GM21447 (cell line): Measurements from ENCODE around the gene DRC1.

Experiments used
- ATAC-seq: cut with Tn5 transposase; IDR thresholded peaks from one replicate; pipeline ENCODE4 v1.9.1; 2021; ENCODE audit not compliant: unreplicated experiment

Gene DRC1

DNA sequence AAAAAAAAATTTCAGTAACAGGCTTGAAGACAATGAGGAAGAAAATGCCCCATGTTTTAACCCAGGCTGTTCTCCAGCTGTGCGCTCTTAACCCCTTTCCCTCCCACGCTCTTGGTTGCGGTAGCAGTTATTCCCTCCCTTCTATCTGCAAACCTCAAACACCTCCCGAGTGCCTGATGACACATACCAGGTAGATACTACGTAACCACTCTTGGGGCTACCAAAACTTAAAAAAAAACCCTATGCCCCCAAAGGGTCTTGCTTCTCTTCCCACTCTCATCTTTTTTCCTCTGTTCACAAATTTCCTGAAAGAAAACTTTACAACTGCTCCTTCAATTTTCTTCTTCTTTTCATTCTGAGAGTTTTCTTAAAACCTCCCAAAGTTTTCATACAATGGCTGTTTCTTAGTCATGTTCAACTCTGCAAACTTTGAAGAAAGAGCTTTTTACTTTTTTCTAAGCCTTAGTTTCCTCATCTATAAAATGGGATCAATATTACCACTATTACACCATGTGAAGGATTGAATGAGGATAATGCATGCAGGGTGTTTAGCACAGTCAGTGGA lies 4.9 kb upstream of the DRC1 start:
- no peak for ATAC-seq

DNA sequence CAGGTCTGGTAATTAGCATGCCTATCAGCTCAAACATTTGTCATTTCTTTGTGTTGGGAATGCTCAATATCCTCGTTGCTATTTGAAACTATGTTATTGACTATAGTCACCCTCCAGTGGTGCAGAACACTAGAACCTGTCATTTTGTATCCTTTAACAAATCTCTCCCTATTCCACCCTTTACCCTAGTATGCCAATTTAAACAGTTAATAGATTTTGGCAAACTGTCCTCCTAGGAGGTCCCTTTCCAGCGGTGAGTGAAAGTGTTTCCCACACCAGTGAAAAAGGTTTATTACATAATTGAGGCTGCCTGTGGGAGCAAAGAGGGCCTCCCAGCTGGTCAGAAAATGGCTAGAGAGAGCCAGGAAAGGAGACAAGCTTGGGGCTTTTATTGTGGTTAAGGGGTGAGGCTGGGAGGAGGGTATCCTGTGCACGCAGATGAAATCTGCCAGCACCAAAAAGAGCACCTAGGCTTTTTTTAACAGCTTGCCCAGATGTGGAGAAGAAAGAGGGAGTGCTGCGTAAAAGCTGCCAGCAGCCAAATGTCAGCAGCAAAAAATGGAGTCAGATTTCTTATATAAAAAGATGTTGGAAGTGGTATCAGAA lies 1.8 kb upstream of the DRC1 start:
- ATAC-seq, result no peak

DNA sequence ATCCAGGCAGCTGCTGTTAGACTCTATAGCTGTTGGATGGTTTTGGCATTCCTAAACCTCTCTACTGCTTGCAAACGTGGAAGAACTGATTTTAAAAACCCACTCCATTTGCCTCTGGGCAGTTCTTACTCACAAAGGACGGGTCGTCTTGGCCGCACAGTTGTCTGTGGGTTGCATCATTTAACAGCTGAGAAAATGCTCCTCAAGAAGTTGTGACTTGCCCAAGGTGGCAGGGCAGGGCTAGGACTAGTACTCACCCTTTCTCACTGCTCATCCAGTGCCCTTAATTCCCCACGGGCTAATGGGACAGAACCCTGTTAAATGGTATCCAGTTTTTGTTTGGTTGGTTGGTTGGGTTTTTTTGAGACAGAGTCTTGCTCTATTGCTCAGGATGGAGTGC lies 997 bp upstream of the DRC1 start:
- ATAC-seq, result no peak

DNA sequence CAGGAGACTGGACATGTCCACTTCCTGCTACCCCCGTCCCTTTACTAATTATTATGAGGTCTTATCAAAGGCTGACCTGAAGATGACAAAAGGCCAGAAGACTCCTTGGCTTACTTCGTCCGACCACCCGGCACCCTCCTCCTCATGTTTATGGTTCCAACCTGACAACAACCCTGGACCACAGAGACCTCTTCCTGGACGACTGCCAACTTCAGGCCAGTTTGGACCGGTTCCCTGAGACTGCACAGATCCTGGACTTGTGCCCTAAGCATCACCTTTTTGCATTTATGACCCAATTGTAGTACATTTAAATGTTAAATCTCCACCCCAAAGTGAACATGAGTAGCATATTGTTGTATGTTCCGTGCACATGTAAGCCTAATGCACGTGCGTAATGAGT lies 5.8 kb downstream of the DRC1 start:
- no peak for ATAC-seq

DNA sequence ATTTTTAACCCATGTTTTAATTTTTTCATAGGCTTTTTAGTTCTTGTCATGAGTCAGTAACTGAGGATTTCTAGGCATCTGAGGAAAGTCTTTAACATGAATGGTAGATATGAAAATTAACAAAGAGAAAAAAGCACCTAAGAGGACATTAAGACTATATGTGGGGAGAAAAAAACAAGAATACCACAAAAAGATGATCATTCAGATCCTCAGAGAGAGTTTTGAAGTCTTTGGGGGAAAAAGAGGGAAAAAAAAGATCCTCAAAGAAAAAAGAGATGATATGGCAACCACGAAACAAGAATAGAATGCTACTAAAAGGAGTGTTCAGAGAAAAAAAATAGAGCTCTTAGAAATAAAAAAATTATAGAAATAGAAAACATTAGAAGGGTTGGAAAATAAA lies 8.1 kb downstream of the DRC1 start:
- no peak for ATAC-seq

DNA sequence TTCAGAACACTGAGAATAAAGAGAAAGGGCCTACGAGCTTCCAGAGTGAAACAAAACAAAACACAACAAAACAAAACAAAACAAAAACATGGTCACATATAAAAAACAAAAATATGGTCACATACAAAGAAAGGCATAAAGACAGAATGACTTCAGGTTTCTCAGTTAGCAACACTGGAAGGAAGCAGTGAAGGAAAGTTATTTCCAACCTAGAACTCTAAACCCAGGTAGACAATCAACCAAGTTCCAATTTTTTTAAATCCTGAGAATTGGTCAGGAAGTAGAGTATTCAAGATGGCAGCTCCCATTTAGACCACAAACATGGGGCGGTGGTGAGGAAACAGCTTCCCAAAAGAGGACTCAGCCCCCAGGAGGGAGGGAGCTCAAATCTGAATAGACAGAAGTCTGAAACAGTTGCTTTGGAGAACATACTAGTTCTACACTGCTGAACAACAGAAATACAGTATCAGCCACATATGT lies 9.1 kb downstream of the DRC1 start:
- no peak for ATAC-seq

DNA sequence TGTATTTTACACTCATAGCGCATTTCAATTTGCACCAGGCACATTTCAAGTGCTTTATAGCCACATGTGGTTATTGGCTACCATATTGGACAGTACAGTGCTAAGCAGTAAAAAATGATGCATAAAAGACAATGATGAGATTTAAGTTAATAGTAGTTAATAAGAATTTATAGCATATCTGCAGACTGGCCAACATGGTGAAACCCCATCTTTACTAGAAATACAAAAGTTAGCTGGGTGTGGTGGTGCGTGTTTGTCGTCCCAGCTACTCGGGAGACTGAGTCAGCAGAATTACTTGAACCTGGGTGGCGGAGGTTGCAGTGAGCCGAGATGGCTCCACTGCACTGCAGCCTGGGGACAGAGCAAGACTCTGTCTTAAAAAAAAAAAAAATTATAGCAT lies 9.7 kb downstream of the DRC1 start:
- no peak for ATAC-seq

DNA sequence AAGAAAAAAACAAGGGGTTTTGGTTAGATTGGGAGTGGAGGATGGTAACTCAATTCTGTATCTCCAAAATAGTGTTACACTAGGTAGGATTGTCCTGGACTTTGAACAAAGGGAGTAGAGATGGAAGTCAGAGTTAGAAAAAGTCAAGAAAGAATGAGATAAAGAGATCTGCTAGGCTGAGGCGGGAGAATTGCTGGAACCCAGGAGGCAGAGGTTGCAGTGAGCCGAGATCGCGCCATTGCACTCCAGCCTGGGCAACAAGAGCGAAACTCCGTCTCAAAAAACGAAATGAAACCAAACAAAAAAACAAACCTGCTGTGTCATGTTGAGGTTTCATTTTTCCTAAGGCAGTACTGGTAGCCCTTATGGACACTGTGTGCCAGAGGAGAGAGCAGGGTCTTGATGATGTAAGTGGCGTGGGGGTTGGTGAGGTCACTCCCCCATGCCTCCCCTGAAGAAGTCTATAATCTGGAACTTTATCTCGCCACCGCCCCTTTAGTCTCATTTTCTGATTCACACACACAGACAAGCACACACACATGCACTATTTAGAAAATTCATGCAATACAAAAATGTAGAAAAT lies 10.5 kb downstream of the DRC1 start:
- ATAC-seq, result peak; percentile 80

DNA sequence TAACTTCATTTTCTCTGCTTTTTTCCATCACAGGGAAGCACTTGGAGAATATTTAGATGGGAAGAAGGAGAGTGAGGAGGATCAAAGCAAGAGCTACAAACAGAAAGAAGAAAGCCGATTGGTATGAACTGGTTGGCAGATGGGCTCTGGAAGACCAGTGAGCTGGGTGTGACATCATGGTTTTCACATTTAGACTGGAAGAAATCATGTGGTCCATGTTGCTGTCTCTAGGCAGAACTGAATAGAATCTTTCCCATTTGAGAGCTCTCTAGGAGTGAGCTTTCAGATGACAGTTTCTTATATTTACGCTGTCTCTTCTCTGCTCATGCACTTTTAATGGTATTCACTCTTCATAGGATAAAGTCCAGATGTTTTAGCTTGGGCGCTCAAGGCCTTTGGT lies 12.6 kb downstream of the DRC1 start:
- no peak for ATAC-seq

DNA sequence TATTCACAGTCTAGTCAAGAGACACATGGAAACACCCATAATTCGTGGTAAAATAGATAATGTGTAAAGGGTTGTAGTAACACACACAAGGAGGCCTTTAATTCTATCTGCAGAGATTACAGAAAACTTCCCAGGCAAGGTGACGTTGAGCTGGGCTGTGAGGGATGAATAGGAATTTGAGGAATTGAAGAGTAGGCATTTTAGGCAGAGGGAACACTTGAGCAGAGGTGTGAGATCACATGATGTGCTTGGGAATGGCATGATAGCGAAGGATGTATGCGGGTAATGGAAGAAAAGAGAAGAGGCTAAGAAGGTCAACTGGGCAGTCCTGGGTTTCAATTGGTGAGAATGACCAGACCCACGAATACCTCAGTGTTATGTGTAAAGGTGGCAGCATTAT lies 20.2 kb downstream of the DRC1 start:
- no peak for ATAC-seq

DNA sequence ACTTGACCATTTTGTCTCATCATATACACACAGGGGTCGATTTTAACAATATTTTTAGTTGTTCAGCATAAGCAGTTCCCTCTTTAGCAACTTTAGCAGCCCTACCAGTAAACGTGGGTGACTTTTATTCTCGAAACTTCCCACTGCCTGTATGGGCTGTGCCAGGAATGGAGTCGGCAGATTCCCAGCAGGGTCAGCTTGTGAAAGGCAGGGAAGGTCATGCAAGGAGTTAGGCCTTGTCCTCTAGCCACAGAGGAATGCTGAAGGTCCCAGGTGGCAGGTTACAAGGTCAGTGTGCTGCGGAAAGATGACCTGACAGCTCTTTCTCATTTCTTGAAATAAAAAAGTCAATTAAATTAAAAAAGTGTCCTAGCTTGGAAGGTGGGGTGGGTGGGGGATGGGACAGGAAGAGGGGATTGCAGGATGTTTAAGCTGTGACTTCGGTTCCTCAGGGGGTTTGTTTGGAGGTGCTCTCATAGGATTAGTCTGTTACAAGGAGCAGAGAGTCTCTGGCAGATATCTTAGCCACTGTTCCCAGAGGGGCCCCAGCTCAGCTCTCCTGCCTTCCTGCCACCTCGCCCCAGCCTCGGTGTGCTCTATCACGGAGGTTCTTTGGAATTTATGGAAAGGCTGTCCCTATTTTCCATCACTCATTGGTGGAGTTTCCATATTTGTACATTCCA lies 21.4 kb downstream of the DRC1 start:
- no peak for ATAC-seq

DNA sequence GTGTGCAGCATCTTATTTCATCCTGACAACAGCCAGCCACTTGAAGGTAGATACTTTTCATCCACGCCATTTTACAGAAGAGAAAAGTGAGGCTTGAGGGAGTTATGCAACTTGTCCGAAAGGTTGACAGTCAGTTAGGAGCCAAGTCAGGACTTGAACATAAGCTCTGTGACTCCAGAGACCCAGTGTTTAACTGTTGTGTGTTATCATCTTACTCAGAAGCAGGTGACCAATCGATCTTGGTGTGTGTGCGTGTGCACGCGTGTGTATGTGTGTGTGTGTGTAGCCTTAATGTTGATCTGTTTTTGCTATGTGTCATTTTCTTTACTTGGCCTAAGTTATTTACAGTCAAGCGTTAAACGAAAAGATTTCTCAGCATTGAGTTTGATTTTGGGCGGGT lies 22.0 kb downstream of the DRC1 start:
- ATAC-seq, result no peak

DNA sequence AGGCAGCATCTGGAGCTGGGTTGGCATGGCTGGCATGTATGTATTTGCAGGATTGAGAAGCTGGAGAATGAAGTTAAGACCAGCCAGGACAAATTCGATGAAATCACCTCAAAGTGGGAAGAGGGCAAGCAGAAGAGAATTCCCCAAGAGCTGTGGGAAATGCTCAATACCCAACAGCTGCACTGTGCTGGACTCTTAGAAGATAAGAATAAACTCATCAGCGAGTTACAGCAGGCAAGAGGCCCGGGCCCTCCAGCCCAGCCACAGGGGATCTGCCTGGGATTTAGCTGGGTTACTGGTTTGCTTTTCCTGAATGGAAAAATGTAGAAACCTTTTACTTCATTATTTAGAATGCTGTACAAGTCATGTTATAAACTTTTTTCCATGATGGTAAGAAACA lies 22.5 kb downstream of the DRC1 start:
- no peak for ATAC-seq

DNA sequence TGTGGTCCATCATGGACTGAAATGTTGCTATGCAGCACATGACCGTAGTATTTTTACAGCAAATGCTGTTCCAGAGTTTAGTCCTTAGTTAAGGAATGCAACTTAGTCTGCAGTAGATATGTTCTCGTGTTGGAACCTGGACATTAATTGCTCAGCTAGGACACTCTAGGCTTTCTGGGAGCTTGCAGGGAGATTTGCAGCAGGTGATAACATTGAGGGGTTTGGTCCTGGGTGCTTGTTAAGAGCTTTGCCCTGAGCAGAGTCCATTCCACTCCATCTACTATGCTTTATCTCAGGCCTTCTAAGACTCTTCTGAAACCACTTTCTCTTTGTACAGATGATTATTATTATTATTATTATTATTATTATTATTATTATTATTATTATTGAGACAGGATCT lies 27.1 kb downstream of the DRC1 start:
- ATAC-seq, result no peak

DNA sequence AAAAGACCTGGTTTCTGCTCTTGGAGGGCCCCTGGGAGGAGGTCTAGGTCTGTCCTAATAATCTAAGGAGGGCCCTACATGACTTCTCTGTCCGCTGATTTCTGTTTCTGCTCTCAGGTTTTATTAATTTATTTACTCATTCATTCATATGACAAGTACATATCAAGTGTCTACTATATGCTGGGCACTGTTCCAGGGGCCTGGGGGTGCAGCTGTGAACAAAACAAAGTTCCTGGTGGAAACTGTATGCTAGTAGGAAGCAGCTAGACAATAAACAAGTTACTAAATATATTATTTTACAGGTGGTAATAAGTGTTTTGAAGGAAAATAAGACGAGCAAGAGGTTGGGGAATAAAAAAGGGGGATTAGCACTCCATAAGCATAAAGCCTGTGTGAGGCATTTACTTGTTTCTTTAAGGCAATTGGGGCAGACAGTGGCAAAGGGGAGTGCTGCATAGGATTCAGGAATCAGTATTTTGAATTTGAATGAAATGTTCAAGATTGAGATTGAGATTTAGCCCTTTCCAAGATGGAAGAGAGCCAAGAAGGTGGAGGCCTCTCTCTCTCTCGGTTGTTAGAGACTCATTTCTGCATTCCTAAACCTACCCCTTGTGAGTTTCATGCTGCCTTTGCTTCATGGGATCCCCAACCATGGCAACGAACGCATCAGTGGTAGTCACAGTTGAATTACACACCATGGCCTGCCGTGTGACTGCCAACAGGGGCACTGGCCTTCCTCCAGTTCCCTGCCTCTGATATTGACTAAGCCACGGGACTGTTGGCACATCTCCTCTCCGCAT lies 28.3 kb downstream of the DRC1 start:
- ATAC-seq, result no peak

DNA sequence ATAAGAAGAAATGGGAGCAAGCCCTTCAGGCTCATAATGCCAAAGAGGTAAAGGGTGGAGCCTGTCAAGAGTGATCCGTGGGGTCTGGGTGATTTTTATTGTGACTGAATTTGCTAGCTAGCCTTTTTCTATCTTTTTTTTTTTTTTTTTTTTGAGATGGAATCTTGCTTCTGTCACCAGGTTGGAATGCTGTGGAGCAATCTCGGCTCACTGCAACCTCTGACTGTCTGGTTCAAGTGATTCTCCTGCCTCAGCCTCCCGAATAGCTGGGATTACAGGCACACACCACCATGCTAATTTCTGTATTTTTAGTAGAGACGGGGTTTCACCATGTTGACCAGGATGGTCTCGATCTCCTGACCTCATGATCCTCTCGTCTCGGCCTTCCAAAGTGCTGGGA lies 29.1 kb downstream of the DRC1 start:
- no peak for ATAC-seq

DNA sequence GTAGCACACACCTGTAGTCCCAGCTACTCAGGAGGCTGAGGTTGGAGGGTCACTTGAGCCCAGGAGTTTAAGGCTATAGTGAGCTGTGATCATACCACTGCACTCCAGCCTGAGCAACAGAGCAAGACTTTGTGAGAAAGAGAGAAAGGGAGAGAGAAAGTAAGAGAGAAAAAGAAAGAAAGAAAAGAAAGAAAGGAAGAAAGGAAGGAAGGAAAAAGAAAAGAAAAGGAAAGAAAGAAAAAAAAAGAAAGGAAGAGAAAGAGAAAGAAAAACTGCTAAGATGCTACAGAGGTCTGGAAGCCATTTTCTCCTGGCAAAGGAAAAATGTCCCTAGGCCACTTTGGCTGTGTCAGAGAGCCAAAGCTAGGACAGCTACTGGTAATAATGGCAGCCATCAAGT lies 30.6 kb downstream of the DRC1 start:
- no peak for ATAC-seq

DNA sequence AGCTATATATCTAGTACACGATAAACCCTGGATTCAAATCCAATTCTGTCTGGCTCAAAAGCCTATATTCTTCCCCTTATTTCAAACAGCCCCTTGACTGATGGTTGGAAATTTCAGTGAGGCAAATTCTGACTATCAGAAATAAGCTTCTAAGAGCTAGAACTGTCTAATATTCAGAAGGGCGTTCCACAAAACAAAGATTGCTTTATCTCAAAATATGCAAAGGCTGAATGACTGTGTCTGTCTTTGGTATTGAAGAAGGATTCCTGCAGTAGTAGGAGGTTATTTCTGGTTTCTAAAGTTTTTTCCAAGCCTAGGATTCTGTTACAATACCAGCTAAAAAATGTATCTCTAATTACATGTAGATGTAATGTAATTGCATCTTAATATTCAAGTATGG lies 31.1 kb downstream of the DRC1 start:
- ATAC-seq, result no peak

DNA sequence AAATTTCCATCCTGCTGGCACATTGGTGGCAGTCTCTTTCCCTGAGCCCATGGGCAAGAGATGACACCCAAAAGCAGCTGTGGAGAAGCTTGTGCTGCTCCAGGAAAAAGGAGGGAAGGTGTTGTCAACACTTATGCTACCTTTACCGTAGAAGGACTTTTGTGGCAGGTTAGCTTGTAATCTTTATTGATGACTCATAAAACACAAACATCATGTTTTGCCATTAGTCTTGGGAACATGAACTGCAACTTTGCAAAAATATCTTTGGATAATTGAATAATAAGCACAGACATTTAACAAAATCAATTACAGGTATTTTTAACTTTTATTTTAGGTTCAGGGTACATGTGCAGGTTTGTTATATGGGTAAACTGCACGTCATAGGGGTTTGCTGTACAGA lies 33.4 kb downstream of the DRC1 start:
- no peak for ATAC-seq

DNA sequence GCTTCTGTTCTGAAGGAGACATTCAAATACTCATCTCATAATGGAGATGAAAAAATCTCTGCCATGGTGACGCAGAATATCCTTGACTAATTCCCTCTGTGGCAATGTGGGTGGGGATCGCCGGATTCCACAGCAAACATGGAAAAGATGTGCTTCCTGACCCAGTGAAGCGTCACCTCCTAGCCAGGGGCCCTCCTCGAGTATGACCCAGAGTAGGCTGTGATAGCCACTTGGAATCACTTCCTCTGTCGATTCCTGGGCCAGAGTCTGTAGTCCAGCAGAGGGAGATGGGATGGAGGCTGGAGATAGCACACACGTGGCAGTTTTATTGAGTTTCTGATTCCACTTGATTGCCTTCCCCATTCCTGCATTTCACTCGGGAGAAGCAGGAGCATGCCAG lies 36.8 kb downstream of the DRC1 start:
- ATAC-seq, result no peak

DNA sequence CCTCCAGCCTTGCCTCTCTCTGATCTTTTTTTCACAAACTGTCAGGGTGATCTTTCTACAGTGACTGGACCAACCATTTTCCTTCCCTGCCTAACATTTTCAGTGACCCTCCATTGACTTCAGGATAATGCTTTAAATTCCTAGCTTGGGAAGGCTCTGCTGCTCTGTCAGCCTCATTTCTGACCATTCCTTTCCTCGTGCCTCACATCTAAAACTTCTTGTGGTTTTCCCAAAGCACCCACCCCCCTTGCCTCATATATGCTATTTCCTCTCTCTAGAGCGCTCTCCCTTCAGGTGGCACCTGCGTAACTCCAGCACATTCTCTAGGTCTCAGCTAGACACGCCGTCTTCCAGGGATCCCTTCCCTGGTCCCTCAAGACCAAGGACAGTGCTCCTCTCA lies 37.2 kb downstream of the DRC1 start:
- no peak for ATAC-seq

DNA sequence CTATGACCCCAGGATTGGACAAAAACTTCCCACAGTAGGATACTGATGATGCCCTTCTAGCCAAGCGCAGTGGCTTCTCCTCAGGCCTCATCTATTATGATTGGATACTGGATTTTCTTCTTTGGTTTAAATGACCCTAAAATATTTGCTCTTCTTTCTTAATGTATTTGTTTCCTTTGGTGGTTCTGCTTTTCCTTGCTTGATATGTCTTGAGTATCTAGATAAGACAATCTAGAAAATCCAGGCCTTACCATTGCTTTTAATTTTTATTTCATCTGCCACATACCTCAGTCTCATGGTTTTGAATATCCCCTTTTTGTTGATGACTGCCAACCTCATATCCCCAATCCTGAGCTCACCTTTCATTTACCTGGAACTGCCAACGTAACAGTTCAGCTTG lies 40.6 kb downstream of the DRC1 start:
- ATAC-seq, result no peak
